GM18520 (cell line): ENCODE data around the gene SPINT2.
"Not testable (repeated sequence)": the region's sequence is repeated elsewhere in the genome, so short reads cannot be mapped to it uniquely, and the experiment has no call there.

ENCODE experiments used
- ATAC-seq: cut with Tn5 transposase; IDR thresholded peaks from one replicate; pipeline ENCODE4 v1.9.1; 2021; ENCODE audit not compliant: unreplicated experiment

The SPINT2 gene

GRCh38 chr19:38318660-38319059 lies 54.3 kb downstream of the SPINT2 start:
- no peak for ATAC-seq

- no peak for ATAC-seq
Measured at GRCh38 chr19:38319421-38320258, 55.3 kb downstream of the SPINT2 start, which contains the start of gene KCNK6. TSS of gene KCNK6 (plus strand) at chr19:38319845. CDS start at chr19:38319951, 106 bp downstream.

- ATAC-seq, result no peak
Measured at GRCh38 chr19:38320969-38321339, 56.6 kb downstream of the SPINT2 start.

- ATAC-seq, result no peak
Measured at GRCh38 chr19:38321646-38322196, 57.3 kb downstream of the SPINT2 start.

- no peak for ATAC-seq
Measured at GRCh38 chr19:38323291-38323690, 58.9 kb downstream of the SPINT2 start.

- no peak for ATAC-seq
Measured at GRCh38 chr19:38324431-38324830, 60.1 kb downstream of the SPINT2 start.

- no peak for ATAC-seq
Measured at GRCh38 chr19:38326591-38326990, 62.2 kb downstream of the SPINT2 start.

GRCh38 chr19:38329651-38330050 lies 65.3 kb downstream of the SPINT2 start:
- no peak for ATAC-seq

GRCh38 chr19:38331728-38332127 lies 67.4 kb downstream of the SPINT2 start:
- no peak for ATAC-seq

GRCh38 chr19:38333245-38333644 lies 68.9 kb downstream of the SPINT2 start:
- ATAC-seq, result no peak

GRCh38 chr19:38335949-38336637 lies 71.7 kb downstream of the SPINT2 start:
- ATAC-seq, result peak; percentile 63

- ATAC-seq, result peak; percentile 25
Measured at GRCh38 chr19:38336638-38337359, 72.4 kb downstream of the SPINT2 start.

GRCh38 chr19:38337360-38337653 lies 72.9 kb downstream of the SPINT2 start:
- ATAC-seq, result no peak

- ATAC-seq, result not testable (repeated sequence)
Measured at GRCh38 chr19:38339011-38339410, 74.6 kb downstream of the SPINT2 start.

GRCh38 chr19:38340927-38341326 lies 76.6 kb downstream of the SPINT2 start:
- ATAC-seq, result no peak
